ENCODE results near the gene SAMHD1. TPM values are rescaled to one million over a fixed set of nuclear protein-coding genes. Genes with fewer than 3 reads are reported as not detected.
"Not testable (repeated sequence)": the region's sequence is repeated elsewhere in the genome, so short reads cannot be mapped to it uniquely, and the experiment has no call there.

Gene SAMHD1
- total RNA-seq, result 100 to 1,000 TPM; 271 to 393 (median 338) TPM
- 100 to 1,000 TPM; 231 to 258 TPM for polyA plus RNA-seq
- total RNA-seq, result 475 reads per million, percentile 98 among the genes with 10 or more reads in this experiment

DNA sequence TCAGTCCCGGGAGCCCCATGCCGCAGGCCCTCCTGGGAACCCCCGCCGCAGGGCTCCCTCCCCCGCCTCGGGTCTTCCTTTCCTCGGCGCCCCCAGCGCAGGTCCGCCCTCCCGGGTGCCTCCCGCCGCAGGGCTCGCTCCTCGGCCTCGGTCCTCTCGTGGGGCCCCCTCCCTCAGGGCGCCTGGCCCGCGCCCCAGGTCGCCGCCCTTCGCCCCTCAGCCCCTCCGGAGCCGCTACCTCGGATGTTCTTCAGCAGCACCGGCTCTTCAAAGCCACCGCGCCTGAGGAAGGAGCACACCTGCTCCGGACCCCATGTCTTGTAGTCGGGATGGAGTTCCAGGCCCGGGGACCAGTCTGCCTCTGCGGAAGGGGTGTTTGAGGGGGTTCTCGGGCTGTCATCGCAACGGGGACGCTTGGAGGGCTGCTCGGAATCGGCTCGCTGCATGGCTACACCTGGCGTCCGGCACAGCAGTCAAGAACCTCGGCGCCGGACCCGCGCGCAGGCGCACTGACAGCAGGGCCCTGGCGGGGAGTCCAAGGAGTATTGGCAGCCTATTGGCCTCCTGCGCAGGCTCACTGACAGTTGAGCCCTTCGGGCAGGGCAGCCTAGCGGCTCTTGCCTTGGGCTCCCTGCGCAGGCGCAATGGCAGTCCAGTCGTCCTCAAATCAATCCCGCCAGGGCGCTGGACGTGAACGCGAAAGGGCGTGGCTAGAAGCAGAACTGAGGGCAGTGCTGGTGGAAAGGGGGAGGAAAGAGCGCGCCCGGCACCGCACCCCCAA, at the start of gene SAMHD1:
TSS of gene SAMHD1 (minus strand) at position 511 of the 781 bp plus-strand sequence. CDS start at position 446, 65 bp downstream.
- ChIA-PET POLR2A (interaction anchor here (1.0 to 5.9 kb wide), 4 partner anchors 18 to 130 kb away, joined by 3 to 41 read pairs (median 8); no protein-coding TSS in a partner anchor), CTCF (no interaction called here)
- peak; percentile 86 for ATAC-seq
- Mint-ChIP-seq H3K4me1 (peaks cover 28 to 50% (median 37%) of the 10 kb centered on the region in 7 donors), H3K9me3 (peaks cover 0 to 5% (median 0%) of the 10 kb centered on the region in 11 donors), H3K27me3 (no peaks in the 10 kb centered on the region), H3K36me3 (peaks cover 14 to 28% (median 22%) of the 10 kb centered on the region in 5 donors), H3K27ac (peak within 1 kb of the TSS; percentile 96 to 99 (median 98)), H3K4me3 (peak within 1 kb of the TSS; percentile 93 to 99 (median 98))
- peaks cover 0 to 14% (median 4%) of the 10 kb centered on the region in 3 experiments for H3K36me3 ChIP-seq (ENCODE audit: control insufficient read depth in 2 of 3, insufficient read depth in 3 of 3, low read length in 3 of 3)
- H3K27ac ChIP-seq (ENCODE audit: low read depth, low read length), result peak within 1 kb of the TSS; percentile 97
- peak; percentile 72 to 93 (median 81) for DNase-seq
- intact Hi-C loops (cut with micrococcal nuclease), result loop anchor here (1.0 to 5.0 kb wide), 10 partner anchors 18 to 227 kb away; partner anchors contain the start of genes RBL1 (in 2 of the 2), MROH8 (in 1 of the 2) and RPN2 (in 1 of the 2)
- H3K4me3 ChIP-seq (ENCODE audit: low read length), result peak within 1 kb of the TSS; percentile 94
- H3K27me3 ChIP-seq (ENCODE audit: control insufficient read depth in 2 of 2, insufficient read depth in 2 of 2, low read length in 2 of 2), result no peaks in the 10 kb centered on the region
- H3K4me1 ChIP-seq (ENCODE audit: control insufficient read depth in 2 of 2, insufficient read depth in 2 of 2, low read length in 2 of 2), result peaks cover 40 to 45% of the 10 kb centered on the region in 2 donors
- no peaks in the 10 kb centered on the region for H3K9me3 ChIP-seq (ENCODE audit: control insufficient read depth in 2 of 3, low read length in 3 of 3)

DNA sequence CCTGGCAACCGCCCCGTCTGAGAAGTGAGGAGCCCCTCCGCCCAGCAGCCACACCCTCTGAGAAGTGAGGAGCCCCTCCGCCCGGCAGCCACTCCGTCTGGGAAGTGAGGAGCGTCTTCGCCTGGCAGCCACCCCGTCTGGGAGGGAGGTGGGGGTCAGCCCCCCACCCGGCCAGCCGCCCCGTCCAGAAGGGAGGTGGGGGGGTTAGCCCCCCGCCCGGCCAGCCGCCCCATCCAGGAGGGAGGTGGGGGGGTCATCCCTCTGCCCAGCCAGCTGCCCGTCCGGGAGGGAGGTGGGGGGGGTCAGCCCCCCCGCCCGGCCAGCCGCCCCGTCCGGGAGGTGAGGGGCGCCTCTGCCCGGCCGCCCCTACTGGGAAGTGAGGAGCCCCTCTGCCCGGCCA, 48.7 kb upstream of the SAMHD1 start:
- ATAC-seq, CTCF ChIA-PET, H3K27me3 Mint-ChIP-seq: not testable (repeated sequence)

DNA sequence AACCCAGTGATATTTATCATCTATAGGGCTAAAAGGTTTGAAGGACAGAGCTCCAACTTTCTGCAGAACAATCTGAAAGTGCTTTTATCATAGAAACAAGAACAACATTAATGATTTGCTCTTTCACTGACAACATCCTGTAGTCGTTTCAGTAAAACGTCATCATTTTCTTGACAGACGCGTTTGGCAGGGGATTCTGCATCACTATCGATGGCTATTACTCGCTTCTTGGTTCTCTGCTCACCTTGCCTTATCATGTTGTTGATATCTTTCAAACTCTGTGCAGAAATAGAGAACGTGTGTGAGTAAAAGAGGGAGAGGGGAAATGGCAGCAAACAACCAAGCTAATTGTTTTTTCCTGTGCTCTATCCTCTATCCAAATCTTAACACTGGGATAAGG, 47.1 kb upstream of the SAMHD1 start:
- H3K36me3 ChIP-seq (ENCODE audit: control insufficient read depth in 2 of 3, insufficient read depth in 3 of 3, low read length in 3 of 3), result peaks cover 4 to 23% (median 7%) of the 10 kb centered on the region in 3 experiments
- peak in 7 of 9 donors; percentile 56 to 84 (median 76) for DNase-seq
- peak; percentile 82 for ATAC-seq
- H3K4me3 Mint-ChIP-seq, result peak overlapping the region in 6 of 10 donors; percentile 1 to 67 (median 37)
- CTCF ChIA-PET, result interaction anchor here (2.2 kb wide), 1 partner anchor 10 kb away, joined by 9 read pairs; no protein-coding TSS in a partner anchor
- no peaks in the 10 kb centered on the region for H3K9me3 ChIP-seq (ENCODE audit: control insufficient read depth in 2 of 3, low read length in 3 of 3)
- no peaks in the 10 kb centered on the region for H3K27me3 Mint-ChIP-seq
- H3K27ac ChIP-seq (ENCODE audit: low read depth, low read length), result peak overlapping the region; percentile 64
- POLR2A ChIA-PET, result interaction anchor here (0.6 to 2.9 kb wide), 12 partner anchors 9 to 97 kb away, joined by 3 to 22 read pairs (median 4); partner anchors contain the start of gene RBL1
- H3K27ac Mint-ChIP-seq, result peak overlapping the region; percentile 80 to 99 (median 93)
- intact Hi-C loops (cut with micrococcal nuclease), result no loop called here
- H3K4me1 ChIP-seq (ENCODE audit: control insufficient read depth in 2 of 2, insufficient read depth in 2 of 2, low read length in 2 of 2), result no peaks in the 10 kb centered on the region
- H3K4me3 ChIP-seq (ENCODE audit: low read length), result no peak overlapping the region
- peaks cover 14 to 52% (median 42%) of the 10 kb centered on the region in 5 donors for H3K36me3 Mint-ChIP-seq
- H3K4me1 Mint-ChIP-seq, result peaks cover 11 to 41% (median 31%) of the 10 kb centered on the region in 7 donors
- H3K9me3 Mint-ChIP-seq, result peaks cover 0 to 6% (median 1%) of the 10 kb centered on the region in 11 donors
- H3K27me3 ChIP-seq (ENCODE audit: control insufficient read depth in 2 of 2, insufficient read depth in 2 of 2, low read length in 2 of 2), result no peaks in the 10 kb centered on the region

More for the DNA sequence above, 48.7 kb upstream of the SAMHD1 start:
- H3K4me3 Mint-ChIP-seq; H3K27ac ChIP-seq (ENCODE audit: low read depth, low read length); DNase-seq; H3K27ac Mint-ChIP-seq; H3K9me3 Mint-ChIP-seq; POLR2A ChIA-PET; H3K9me3 ChIP-seq (ENCODE audit: control insufficient read depth in 2 of 3, low read length in 3 of 3); H3K27me3 ChIP-seq (ENCODE audit: control insufficient read depth in 2 of 2, insufficient read depth in 2 of 2, low read length in 2 of 2); H3K4me1 ChIP-seq (ENCODE audit: control insufficient read depth in 2 of 2, insufficient read depth in 2 of 2, low read length in 2 of 2); H3K4me3 ChIP-seq (ENCODE audit: low read length): not testable (repeated sequence)
- intact Hi-C loops (cut with micrococcal nuclease), result loop anchor here in 1 of 2 donors (10.0 kb wide), 1 partner anchor 385 kb away; no protein-coding TSS in a partner anchor
- H3K36me3 ChIP-seq (ENCODE audit: control insufficient read depth in 2 of 3, insufficient read depth in 3 of 3, low read length in 3 of 3), result peaks cover 4 to 13% (median 7%) of the 10 kb centered on the region in 3 experiments
- peaks cover 6 to 38% (median 34%) of the 10 kb centered on the region in 5 donors for H3K36me3 Mint-ChIP-seq
- H3K4me1 Mint-ChIP-seq, result peaks cover 11 to 35% (median 26%) of the 10 kb centered on the region in 7 donors

DNA sequence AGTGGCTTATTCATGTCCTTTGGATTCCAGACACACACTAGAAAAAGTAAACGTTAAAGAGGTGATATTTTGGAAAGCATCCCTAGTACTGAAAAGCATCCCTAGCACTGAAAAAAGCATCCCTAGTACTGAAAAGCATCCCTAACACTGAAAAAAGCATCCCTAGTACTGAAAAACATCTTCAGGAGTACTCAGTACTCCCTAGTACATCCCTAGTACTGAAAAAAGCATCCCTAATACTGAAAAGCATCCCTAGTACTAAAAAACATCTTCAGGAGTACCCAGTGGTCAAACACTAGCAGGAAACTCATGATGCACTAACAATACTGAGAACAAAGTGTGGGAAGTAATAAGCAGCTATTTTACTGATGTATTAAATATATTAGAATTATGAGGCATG, 45.6 kb upstream of the SAMHD1 start:
- Histone ChIP-seq H3K27ac (ENCODE audit: low read depth, low read length) (peak overlapping the region; percentile 64), H3K9me3 (ENCODE audit: control insufficient read depth in 2 of 3, low read length in 3 of 3) (no peaks in the 10 kb centered on the region), H3K4me3 (ENCODE audit: low read length) (no peak overlapping the region), H3K4me1 (ENCODE audit: control insufficient read depth in 2 of 2, insufficient read depth in 2 of 2, low read length in 2 of 2) (no peaks in the 10 kb centered on the region), H3K36me3 (ENCODE audit: control insufficient read depth in 2 of 3, insufficient read depth in 3 of 3, low read length in 3 of 3) (peaks cover 0 to 13% (median 0%) of the 10 kb centered on the region in 3 experiments), H3K27me3 (ENCODE audit: control insufficient read depth in 2 of 2, insufficient read depth in 2 of 2, low read length in 2 of 2) (no peaks in the 10 kb centered on the region)
- H3K27me3 Mint-ChIP-seq, result no peaks in the 10 kb centered on the region
- POLR2A ChIA-PET, result interaction anchor here (0.6 to 2.9 kb wide), 7 partner anchors 8 to 90 kb away, joined by 3 to 22 read pairs (median 4); no protein-coding TSS in a partner anchor
- H3K9me3 Mint-ChIP-seq, result peaks cover 5 to 16% (median 7%) of the 10 kb centered on the region in 11 donors
- H3K36me3 Mint-ChIP-seq, result peaks cover 14 to 53% (median 43%) of the 10 kb centered on the region in 5 donors
- ATAC-seq, result no peak
- peaks cover 6 to 37% (median 31%) of the 10 kb centered on the region in 7 donors for H3K4me1 Mint-ChIP-seq
- CTCF ChIA-PET, result interaction anchor here (0.7 to 2.2 kb wide), 2 partner anchors 12 to 80 kb away, joined by 4 to 9 read pairs; no protein-coding TSS in a partner anchor
- intact Hi-C loops (cut with micrococcal nuclease), result no loop called here
- H3K4me3 Mint-ChIP-seq, result no peak overlapping the region
- no peak for DNase-seq
- H3K27ac Mint-ChIP-seq, result peak overlapping the region in 8 of 9 donors; percentile 48 to 98 (median 69)

DNA sequence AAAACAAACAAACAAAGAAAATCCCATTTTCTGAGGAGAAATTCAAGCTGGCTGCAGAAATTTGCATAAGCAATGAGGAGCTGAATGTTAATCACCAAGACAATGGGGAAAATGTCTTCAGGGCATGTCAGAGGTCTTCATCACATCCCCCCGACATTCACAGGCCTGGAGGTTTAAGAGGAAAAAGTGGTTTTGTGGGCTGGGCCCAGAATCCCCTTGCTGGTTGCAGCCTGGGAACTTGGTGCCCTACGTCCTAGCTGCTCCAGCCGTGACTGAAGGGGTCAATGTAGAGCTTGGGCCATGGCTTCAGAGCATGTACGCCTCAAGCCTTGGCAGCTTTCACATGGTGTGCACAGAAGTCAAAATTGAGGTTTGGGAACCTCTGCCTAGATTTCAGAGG, 42.7 kb upstream of the SAMHD1 start:
- H3K27me3 Mint-ChIP-seq; H3K27me3 ChIP-seq (ENCODE audit: control insufficient read depth in 2 of 2, insufficient read depth in 2 of 2, low read length in 2 of 2); DNase-seq; H3K4me3 ChIP-seq (ENCODE audit: low read length); H3K27ac ChIP-seq (ENCODE audit: low read depth, low read length); ATAC-seq; H3K4me3 Mint-ChIP-seq; H3K9me3 ChIP-seq (ENCODE audit: control insufficient read depth in 2 of 3, low read length in 3 of 3); intact Hi-C loops (cut with micrococcal nuclease): not testable (repeated sequence)
- peaks cover 22 to 63% (median 54%) of the 10 kb centered on the region in 7 donors for H3K4me1 Mint-ChIP-seq
- H3K9me3 Mint-ChIP-seq, result peaks cover 5 to 19% (median 7%) of the 10 kb centered on the region in 11 donors
- CTCF ChIA-PET, result interaction anchor here (0.6 to 1.1 kb wide), 2 partner anchors 15 to 87 kb away, joined by 3 read pairs; no protein-coding TSS in a partner anchor
- POLR2A ChIA-PET, result interaction anchor here (0.8 to 0.9 kb wide), 3 partner anchors 8 to 22 kb away, joined by 3 to 4 read pairs (median 3); no protein-coding TSS in a partner anchor
- peaks cover 0 to 11% of the 10 kb centered on the region in 2 donors for H3K4me1 ChIP-seq (ENCODE audit: control insufficient read depth in 2 of 2, insufficient read depth in 2 of 2, low read length in 2 of 2)
- H3K36me3 Mint-ChIP-seq, result peaks cover 15 to 61% (median 43%) of the 10 kb centered on the region in 5 donors
- peaks cover 0 to 13% (median 0%) of the 10 kb centered on the region in 3 experiments for H3K36me3 ChIP-seq (ENCODE audit: control insufficient read depth in 2 of 3, insufficient read depth in 3 of 3, low read length in 3 of 3)
- H3K27ac Mint-ChIP-seq, result peak overlapping the region in 5 of 9 donors; percentile 41 to 93 (median 86)

DNA sequence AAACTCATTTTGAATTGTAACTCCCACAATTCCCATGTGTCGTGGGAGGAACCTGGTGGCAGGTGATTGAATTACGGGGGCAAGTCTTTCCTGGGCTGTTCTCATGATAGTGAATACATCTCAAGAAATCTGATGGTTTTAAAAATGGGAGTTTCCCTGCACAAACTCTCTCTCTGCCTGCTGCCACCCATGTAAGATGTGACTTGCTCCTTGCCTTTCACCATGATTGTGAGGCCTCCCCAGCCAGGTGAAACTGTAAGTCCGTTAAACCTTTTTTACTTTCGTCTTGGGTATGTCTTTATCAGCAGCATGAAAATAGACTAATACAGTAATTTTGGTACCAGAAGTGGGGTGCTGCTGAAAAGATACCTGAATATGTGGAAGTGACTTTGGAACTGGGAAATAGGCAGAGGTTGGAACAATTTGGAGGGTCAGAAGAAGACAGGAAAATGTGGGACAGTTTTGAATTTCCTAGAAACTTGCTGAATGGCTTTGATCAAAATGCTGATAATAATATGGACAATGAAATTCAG, 41.4 kb upstream of the SAMHD1 start:
- DNase-seq, result no peak
- Histone ChIP-seq H3K36me3 (ENCODE audit: control insufficient read depth in 2 of 3, insufficient read depth in 3 of 3, low read length in 3 of 3) (peaks cover 0 to 13% (median 0%) of the 10 kb centered on the region in 3 experiments), H3K4me3 (ENCODE audit: low read length) (no peak overlapping the region), H3K9me3 (ENCODE audit: control insufficient read depth in 2 of 3, low read length in 3 of 3) (no peaks in the 10 kb centered on the region), H3K4me1 (ENCODE audit: control insufficient read depth in 2 of 2, insufficient read depth in 2 of 2, low read length in 2 of 2) (peaks cover 9 to 25% of the 10 kb centered on the region in 2 donors), H3K27me3 (ENCODE audit: control insufficient read depth in 2 of 2, insufficient read depth in 2 of 2, low read length in 2 of 2) (no peaks in the 10 kb centered on the region), H3K27ac (ENCODE audit: low read depth, low read length) (no peak overlapping the region)
- ATAC-seq, result no peak
- H3K9me3 Mint-ChIP-seq, result peaks cover 5 to 27% (median 13%) of the 10 kb centered on the region in 11 donors
- peak overlapping the region in 6 of 9 donors; percentile 16 to 80 (median 56) for H3K27ac Mint-ChIP-seq
- peak overlapping the region in 2 of 10 donors; percentile 10 to 22 for H3K4me3 Mint-ChIP-seq
- POLR2A ChIA-PET, result interaction anchor here (0.6 to 1.2 kb wide), 2 partner anchors 22 to 50 kb away, joined by 3 read pairs; no protein-coding TSS in a partner anchor
- H3K36me3 Mint-ChIP-seq, result peaks cover 20 to 68% (median 44%) of the 10 kb centered on the region in 5 donors
- H3K4me1 Mint-ChIP-seq, result peaks cover 29 to 67% (median 58%) of the 10 kb centered on the region in 7 donors
- intact Hi-C loops (cut with micrococcal nuclease), result no loop called here
- H3K27me3 Mint-ChIP-seq, result no peaks in the 10 kb centered on the region
- CTCF ChIA-PET, result interaction anchor here (0.7 kb wide), 1 partner anchor 60 kb away, joined by 3 read pairs; no protein-coding TSS in a partner anchor
